ENCODE measurements around the gene ZC3H4.
A peak's percentile ranks its signal among the peaks of the same experiment; 100 is the strongest.

Gene ZC3H4

GRCh38 chr19:47044946-47045866 lies 68.4 kb downstream of the ZC3H4 start:
- no peak for DNase-seq

GRCh38 chr19:47040869-47041268 lies 72.7 kb downstream of the ZC3H4 start:
- no peak for DNase-seq

GRCh38 chr19:47039239-47039874 lies 74.2 kb downstream of the ZC3H4 start:
- DNase-seq = no peak

- no peak for DNase-seq
Measured at GRCh38 chr19:47037766-47038165, 75.8 kb downstream of the ZC3H4 start.

GRCh38 chr19:47036097-47036651 lies 77.4 kb downstream of the ZC3H4 start:
- DNase-seq = peak; percentile 80

- peak; percentile 93 for DNase-seq
Measured at GRCh38 chr19:47035127-47036096, 78.2 kb downstream of the ZC3H4 start.

- peak; percentile 66 for DNase-seq
Measured at GRCh38 chr19:47032171-47032811, 81.3 kb downstream of the ZC3H4 start.

GRCh38 chr19:47028195-47028601 lies 85.4 kb downstream of the ZC3H4 start:
- no peak for DNase-seq

GRCh38 chr19:47027586-47028088 lies 85.9 kb downstream of the ZC3H4 start:
- no peak for DNase-seq

GRCh38 chr19:47026889-47027288 lies 86.7 kb downstream of the ZC3H4 start:
- DNase-seq = no peak

- no peak for DNase-seq
Measured at GRCh38 chr19:47026156-47026555, 87.4 kb downstream of the ZC3H4 start.

- DNase-seq = no peak
Measured at GRCh38 chr19:47024502-47024901, 89.1 kb downstream of the ZC3H4 start.

GRCh38 chr19:47023448-47023794 lies 90.2 kb downstream of the ZC3H4 start:
- DNase-seq = no peak

- DNase-seq = no peak
Measured at GRCh38 chr19:47022541-47023447, 90.8 kb downstream of the ZC3H4 start.

- no peak for DNase-seq
Measured at GRCh38 chr19:47022140-47022536, 91.4 kb downstream of the ZC3H4 start.

- no peak for DNase-seq
Measured at GRCh38 chr19:47021536-47022139, 91.9 kb downstream of the ZC3H4 start.

GRCh38 chr19:47020992-47021496 lies 92.5 kb downstream of the ZC3H4 start:
- no peak for DNase-seq

GRCh38 chr19:47020132-47020805 lies 93.3 kb downstream of the ZC3H4 start:
- no peak for DNase-seq

GRCh38 chr19:47019431-47020041 lies 94.0 kb downstream of the ZC3H4 start, which contains the start of gene NPAS1:
TSS of gene NPAS1 (plus strand) at chr19:47019837. CDS start at chr19:47021048, 1,211 bp downstream.
- no peak for DNase-seq
